ENCODE measurements around the gene ALDH6A1. TPM values are rescaled to one million over a fixed set of nuclear protein-coding genes. Genes with fewer than 3 reads are reported as not detected.

The ALDH6A1 gene
- total and polyA plus RNA-seq, 2 of the 13 experiments (the other 11 are each of a cell fraction or from before 2014, with no cell fraction given) = 26.9 to 49.9 TPM

DNA sequence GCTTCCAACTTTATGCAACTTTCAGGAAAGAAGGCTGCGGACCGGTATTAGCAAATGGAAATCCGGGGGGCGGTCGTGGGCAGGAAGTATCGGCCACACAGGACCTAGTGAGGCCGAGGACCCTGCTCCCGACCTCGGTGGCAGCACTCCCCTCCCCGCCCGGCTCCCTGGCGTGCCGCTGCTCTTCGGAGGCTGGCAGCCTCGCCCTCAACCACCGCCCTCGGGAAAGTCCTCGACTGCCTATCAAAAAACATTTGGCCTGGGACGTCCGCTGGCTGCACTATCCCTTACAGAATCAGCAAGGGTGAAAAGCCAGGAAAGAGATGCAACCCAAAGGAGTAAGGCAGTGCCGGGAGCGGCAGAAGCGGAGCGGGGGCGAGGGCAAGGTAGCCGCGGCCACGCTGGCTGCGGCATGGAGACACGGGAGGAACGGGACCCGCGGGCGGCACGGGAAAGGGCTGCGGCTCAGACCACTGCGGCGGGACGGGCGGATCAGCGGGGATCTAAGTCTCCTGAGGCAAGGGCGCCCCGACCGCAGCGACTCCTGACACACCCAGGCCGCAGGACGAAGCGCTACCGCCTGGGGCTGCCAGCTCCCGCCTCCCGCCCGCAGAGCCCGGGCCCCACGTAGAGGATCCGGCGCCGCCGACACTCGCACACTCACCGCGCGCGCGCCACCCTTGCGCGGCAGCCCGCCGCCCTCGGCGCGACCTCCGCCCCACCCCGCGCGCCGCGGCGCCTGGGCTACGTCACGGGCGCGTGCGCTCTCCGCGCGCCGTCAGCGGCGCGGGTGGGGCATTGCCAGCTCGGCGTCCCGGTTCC lies 65.5 kb downstream of the ALDH6A1 start, which contains the start of the genes BBOF1 and ENTPD5 (continued):
- TF ChIP-seq UBTF (CRISPR knock-in tag; IDR thresholded peaks at IDR 0.05) = peak; percentile 92
- TF ChIP-seq GFI1 (CRISPR knock-in tag; IDR thresholded peaks at IDR 0.05; ENCODE audit: borderline replicate concordance) = peak; percentile 39; the same call in 1 of the 2 replicates
- TF ChIP-seq PCBP1 (IDR thresholded peaks at IDR 0.05; ENCODE audit: borderline replicate concordance, low read depth, low read length) = 0 out of 2 replicates have a peak, but pooled peaks have one; percentile 22
- TF ChIP-seq, protein P1, sequence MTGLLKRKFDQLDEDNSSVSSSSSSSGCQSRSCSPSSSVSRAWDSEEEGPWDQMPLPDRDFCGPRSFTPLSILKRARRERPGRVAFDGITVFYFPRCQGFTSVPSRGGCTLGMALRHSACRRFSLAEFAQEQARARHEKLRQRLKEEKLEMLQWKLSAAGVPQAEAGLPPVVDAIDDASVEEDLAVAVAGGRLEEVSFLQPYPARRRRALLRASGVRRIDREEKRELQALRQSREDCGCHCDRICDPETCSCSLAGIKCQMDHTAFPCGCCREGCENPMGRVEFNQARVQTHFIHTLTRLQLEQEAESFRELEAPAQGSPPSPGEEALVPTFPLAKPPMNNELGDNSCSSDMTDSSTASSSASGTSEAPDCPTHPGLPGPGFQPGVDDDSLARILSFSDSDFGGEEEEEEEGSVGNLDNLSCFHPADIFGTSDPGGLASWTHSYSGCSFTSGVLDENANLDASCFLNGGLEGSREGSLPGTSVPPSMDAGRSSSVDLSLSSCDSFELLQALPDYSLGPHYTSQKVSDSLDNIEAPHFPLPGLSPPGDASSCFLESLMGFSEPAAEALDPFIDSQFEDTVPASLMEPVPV (CRISPR knock-in tag; IDR thresholded peaks at IDR 0.05) = peak; percentile 52; the same call in 1 of the 2 replicates
- TF ChIP-seq ZNF282 (IDR thresholded peaks at IDR 0.05; ENCODE audit: partially characterized antibody) = no peak
- TF ChIP-seq SP140L (CRISPR knock-in tag; IDR thresholded peaks at IDR 0.05; ENCODE audit: borderline replicate concordance) = no peak
- TF ChIP-seq ZNF703 (CRISPR knock-in tag; IDR thresholded peaks at IDR 0.05; ENCODE audit: borderline replicate concordance) = 0 out of 2 replicates have a peak, but pooled peaks have one; percentile 48
- peak; percentile 69 for TF ChIP-seq HDAC1 (CRISPR knock-in tag; IDR thresholded peaks at IDR 0.05)
- peak; percentile 65 for TF ChIP-seq PHF20 (CRISPR knock-in tag; IDR thresholded peaks at IDR 0.05)
- TF ChIP-seq KDM5B (CRISPR knock-in tag; IDR thresholded peaks at IDR 0.05; ENCODE audit: borderline replicate concordance) = peak; percentile 82; the same call in 1 of the 2 replicates
- no peak for TF ChIP-seq ZNF326 (CRISPR knock-in tag; IDR thresholded peaks at IDR 0.05; ENCODE audit: borderline replicate concordance)
- no peak for TF ChIP-seq NCOA1 (CRISPR knock-in tag; IDR thresholded peaks at IDR 0.05)
- peak; percentile 71 for TF ChIP-seq KLF12 (CRISPR knock-in tag; IDR thresholded peaks at IDR 0.05; ENCODE audit: borderline replicate concordance)
- TF ChIP-seq MXD3 (CRISPR knock-in tag; IDR thresholded peaks at IDR 0.05) = peak; percentile 14; the same call in 1 of the 2 replicates
- TF ChIP-seq, protein P2, sequence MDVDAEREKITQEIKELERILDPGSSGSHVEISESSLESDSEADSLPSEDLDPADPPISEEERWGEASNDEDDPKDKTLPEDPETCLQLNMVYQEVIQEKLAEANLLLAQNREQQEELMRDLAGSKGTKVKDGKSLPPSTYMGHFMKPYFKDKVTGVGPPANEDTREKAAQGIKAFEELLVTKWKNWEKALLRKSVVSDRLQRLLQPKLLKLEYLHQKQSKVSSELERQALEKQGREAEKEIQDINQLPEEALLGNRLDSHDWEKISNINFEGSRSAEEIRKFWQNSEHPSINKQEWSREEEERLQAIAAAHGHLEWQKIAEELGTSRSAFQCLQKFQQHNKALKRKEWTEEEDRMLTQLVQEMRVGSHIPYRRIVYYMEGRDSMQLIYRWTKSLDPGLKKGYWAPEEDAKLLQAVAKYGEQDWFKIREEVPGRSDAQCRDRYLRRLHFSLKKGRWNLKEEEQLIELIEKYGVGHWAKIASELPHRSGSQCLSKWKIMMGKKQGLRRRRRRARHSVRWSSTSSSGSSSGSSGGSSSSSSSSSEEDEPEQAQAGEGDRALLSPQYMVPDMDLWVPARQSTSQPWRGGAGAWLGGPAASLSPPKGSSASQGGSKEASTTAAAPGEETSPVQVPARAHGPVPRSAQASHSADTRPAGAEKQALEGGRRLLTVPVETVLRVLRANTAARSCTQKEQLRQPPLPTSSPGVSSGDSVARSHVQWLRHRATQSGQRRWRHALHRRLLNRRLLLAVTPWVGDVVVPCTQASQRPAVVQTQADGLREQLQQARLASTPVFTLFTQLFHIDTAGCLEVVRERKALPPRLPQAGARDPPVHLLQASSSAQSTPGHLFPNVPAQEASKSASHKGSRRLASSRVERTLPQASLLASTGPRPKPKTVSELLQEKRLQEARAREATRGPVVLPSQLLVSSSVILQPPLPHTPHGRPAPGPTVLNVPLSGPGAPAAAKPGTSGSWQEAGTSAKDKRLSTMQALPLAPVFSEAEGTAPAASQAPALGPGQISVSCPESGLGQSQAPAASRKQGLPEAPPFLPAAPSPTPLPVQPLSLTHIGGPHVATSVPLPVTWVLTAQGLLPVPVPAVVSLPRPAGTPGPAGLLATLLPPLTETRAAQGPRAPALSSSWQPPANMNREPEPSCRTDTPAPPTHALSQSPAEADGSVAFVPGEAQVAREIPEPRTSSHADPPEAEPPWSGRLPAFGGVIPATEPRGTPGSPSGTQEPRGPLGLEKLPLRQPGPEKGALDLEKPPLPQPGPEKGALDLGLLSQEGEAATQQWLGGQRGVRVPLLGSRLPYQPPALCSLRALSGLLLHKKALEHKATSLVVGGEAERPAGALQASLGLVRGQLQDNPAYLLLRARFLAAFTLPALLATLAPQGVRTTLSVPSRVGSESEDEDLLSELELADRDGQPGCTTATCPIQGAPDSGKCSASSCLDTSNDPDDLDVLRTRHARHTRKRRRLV (CRISPR knock-in tag; IDR thresholded peaks at IDR 0.05) = no peak
- no peak for TF ChIP-seq ZNF335 (CRISPR knock-in tag; IDR thresholded peaks at IDR 0.05)
- 0 out of 2 replicates have a peak, but pooled peaks have one; percentile 85 for TF ChIP-seq ZNF572 (CRISPR knock-in tag; IDR thresholded peaks at IDR 0.05)

All from HepG2 (cell line).